Measurements from ENCODE around the gene DIMT1.

The DIMT1 gene

DNA sequence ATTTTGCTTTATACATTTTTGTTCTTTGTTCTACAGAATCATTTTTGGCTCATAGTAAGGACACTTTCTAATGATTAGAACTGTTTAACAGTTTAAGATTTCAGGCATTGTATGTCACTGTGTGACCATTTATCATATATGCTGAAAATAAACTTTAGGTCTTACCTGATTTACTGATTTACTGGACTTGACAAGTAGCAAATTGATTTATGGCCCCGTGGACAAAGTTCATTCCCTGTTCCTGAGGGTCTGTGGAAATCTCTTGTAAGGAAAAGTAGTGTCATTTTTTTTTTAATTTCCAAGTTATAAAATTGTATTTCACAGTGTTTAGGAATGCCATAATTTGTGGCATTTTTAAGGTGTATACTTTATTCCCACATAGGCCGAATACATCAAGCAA, 57.0 kb downstream of the DIMT1 start:
- no peaks in the 10 kb centered on the region for H3K27me3 ChIP-seq (ENCODE audit: low read depth)
- H3K4me1 ChIP-seq, result no peaks in the 10 kb centered on the region
- peaks cover 8% of the 10 kb centered on the region for H3K36me3 ChIP-seq (replicated peaks)
- in situ Hi-C loops (cut with MboI; ENCODE audit: low sequenced_read_pairs), result loop anchor here (10.0 kb wide), 1 partner anchor 122 kb away; no protein-coding TSS in a partner anchor
- no peaks in the 10 kb centered on the region for H3K9me3 ChIP-seq
- H3K4me3 ChIP-seq, result no peak overlapping the region
- no peak for DNase-seq (ENCODE audit: low spot score in 2 of 2)

DNA sequence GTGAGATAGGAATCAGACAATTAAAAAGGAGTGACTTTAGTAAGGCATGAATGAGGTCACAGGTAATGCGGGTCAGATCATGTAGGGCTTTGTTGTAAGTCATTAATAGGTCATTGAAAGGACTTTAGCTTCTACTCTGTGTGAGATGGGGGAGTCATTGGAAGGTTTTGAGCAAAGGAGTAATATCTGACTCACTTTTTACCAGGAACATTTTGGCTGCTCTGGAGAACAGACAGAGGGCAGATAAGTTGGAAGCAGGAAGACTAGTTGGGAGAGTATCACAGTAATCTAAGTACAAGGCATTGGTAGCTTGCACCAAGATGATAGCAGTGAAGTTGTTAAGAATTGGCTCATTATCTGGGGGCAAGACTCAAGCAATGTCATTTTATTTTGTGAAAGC, 60.3 kb downstream of the DIMT1 start:
- Histone ChIP-seq H3K4me1 (no peaks in the 10 kb centered on the region), H3K4me3 (no peak overlapping the region), H3K36me3 (replicated peaks) (peaks cover 4% of the 10 kb centered on the region; the same call in 1 of the 2 replicates), H3K27me3 (ENCODE audit: low read depth) (no peaks in the 10 kb centered on the region), H3K9me3 (no peaks in the 10 kb centered on the region)
- in situ Hi-C loops (cut with MboI; ENCODE audit: low sequenced_read_pairs), result loop anchor here (10.0 kb wide), 1 partner anchor 119 kb away; no protein-coding TSS in a partner anchor
- DNase-seq (ENCODE audit: low spot score in 2 of 2), result no peak

DNA sequence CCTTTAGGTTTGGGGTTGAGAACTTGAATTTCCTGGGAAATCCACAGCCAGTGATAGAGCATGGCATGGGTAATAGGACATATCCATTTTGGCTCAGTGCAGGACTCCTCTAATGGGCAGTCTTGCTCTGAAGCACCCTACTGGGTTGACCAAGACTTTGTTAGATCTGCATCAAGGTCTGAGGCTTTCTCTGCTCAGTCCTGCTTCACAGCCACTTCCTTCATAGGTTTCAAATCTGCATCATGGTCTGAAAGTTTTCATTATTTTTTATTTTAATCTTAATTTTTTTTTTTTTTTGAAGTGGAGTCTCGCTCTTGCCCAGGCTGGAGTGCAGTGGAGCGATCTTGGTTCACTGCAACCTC, 61.2 kb downstream of the DIMT1 start:
- in situ Hi-C loops (cut with MboI; ENCODE audit: low sequenced_read_pairs), result loop anchor here (10.0 kb wide), 1 partner anchor 118 kb away; no protein-coding TSS in a partner anchor
- H3K36me3 ChIP-seq (replicated peaks), result peaks cover 4% of the 10 kb centered on the region; the same call in 1 of the 2 replicates
- no peak overlapping the region for H3K4me3 ChIP-seq
- H3K9me3 ChIP-seq, result no peaks in the 10 kb centered on the region
- no peak for DNase-seq (ENCODE audit: low spot score in 2 of 2)
- H3K27me3 ChIP-seq (ENCODE audit: low read depth), result no peaks in the 10 kb centered on the region
- H3K4me1 ChIP-seq, result no peaks in the 10 kb centered on the region

DNA sequence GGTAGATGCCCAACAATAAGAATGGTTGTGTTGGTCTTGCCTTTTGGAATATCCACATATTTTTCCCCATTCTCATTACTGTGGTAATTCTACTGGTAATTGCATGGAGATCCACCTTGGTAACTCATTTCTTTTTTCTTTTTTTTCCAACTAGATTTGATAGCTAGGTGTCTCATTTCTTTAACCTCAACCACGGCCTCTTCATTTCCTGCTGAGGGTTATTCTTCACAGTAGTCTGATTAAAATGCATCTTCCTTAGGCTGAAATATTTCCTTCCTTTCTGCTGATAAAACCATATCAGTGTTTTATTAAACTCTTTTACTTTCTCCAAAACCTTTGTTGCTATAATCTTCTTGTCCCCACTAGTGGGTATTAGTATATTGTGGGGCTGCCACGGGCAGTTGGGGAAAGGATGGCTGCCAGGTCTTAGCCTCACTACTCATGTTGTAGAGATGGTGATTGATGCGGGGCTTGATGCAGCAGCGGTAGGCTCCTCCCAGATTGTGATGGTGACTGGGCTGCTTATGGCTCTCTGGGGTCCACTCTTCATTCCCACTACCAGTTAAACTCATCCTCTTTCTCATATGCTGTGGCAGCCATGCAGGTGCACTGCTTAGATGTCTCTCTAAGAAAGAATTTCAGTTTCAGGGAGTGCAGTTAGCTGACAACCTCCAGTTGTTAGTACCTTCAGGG, 61.8 kb downstream of the DIMT1 start:
- DNase-seq (ENCODE audit: low spot score in 2 of 2), result no peak

DNA sequence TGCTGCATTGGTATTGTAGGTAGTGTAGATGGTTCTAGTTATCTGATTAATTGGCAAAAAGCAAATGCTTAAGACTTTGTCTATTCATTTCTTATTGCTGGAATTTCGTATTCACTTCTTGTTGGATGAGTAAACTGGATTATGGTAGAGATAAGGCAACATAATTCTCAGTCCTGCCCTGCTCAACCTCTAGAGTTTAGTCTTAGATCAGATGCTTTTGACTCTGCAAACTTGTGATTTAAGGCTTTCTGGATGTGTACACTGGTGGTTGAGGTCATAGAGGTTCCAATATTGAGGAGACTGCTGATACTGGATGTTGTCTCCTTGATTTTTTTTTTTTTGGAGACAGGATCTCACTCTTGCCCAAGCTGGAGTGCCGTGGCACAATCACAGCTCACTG, 62.7 kb downstream of the DIMT1 start:
- no peak for DNase-seq (ENCODE audit: low spot score in 2 of 2)
- Histone ChIP-seq H3K9me3 (no peaks in the 10 kb centered on the region), H3K36me3 (replicated peaks) (no peaks in the 10 kb centered on the region; the same call in 1 of the 2 replicates), H3K27me3 (ENCODE audit: low read depth) (no peaks in the 10 kb centered on the region), H3K4me3 (no peak overlapping the region), H3K4me1 (no peaks in the 10 kb centered on the region)
- in situ Hi-C loops (cut with MboI; ENCODE audit: low sequenced_read_pairs), result loop anchor here (10.0 kb wide), 1 partner anchor 116 kb away; no protein-coding TSS in a partner anchor

More for the DNA sequence above, 61.8 kb downstream of the DIMT1 start:
- H3K9me3 ChIP-seq, result no peaks in the 10 kb centered on the region
- no peaks in the 10 kb centered on the region for H3K4me1 ChIP-seq
- H3K4me3 ChIP-seq, result no peak overlapping the region
- in situ Hi-C loops (cut with MboI; ENCODE audit: low sequenced_read_pairs), result loop anchor here (10.0 kb wide), 1 partner anchor 117 kb away; no protein-coding TSS in a partner anchor
- no peaks in the 10 kb centered on the region for H3K27me3 ChIP-seq (ENCODE audit: low read depth)
- peaks cover 4% of the 10 kb centered on the region; the same call in 1 of the 2 replicates for H3K36me3 ChIP-seq (replicated peaks)

DNA sequence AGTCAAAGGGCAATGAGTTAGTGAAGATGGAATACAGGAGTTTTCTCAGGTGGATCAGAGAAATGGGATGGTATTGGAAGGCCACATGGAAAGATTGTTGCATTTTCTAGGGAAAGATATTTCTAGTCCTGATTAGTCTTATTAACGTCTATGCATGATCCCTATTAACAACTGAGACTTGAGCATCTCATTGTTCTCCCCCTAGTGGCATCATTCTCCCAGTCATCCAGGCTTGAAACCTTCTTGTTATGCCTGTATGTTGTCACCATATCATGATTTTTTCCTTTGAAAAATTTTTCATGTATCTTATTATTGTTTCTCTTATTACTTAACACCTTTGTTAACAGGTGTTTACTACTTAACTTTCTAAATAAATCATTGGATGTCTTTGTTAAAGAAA, 63.3 kb downstream of the DIMT1 start:
- Histone ChIP-seq H3K27me3 (ENCODE audit: low read depth) (no peaks in the 10 kb centered on the region), H3K4me3 (no peak overlapping the region), H3K4me1 (no peaks in the 10 kb centered on the region), H3K36me3 (replicated peaks) (no peaks in the 10 kb centered on the region; the same call in 1 of the 2 replicates), H3K9me3 (no peaks in the 10 kb centered on the region)
- no peak for DNase-seq (ENCODE audit: low spot score in 2 of 2)
- in situ Hi-C loops (cut with MboI; ENCODE audit: low sequenced_read_pairs), result loop anchor here (10.0 kb wide), 1 partner anchor 116 kb away; no protein-coding TSS in a partner anchor

All from HAP-1 (cell line).